PFSK-1 (cell line): Measurements from ENCODE around the gene MEF2C.

Experiments
- FOXP2 ChIP-seq: optimal IDR thresholded peaks from 2 replicates; pipeline ENCODE3; 2011; ENCODE audit warnings: borderline replicate concordance, control low read depth, inconsistent platforms; ENCODE audit not compliant: insufficient read depth; ENCODE audit errors: extremely low read length, extremely low read depth
- POLR2AphosphoS5 ChIP-seq: IDR thresholded peaks from 2 replicates; pipeline ENCODE4 v1.6.1; 2012; ENCODE audit warnings: low read depth, mild to moderate bottlenecking, control low read depth, low read length, moderate library complexity
- REST ChIP-seq, 2 experiments: IDR thresholded peaks; 2 replicates each; pipeline versions ENCODE4 v1.6.1 to v1.8.0; 2011 to 2012; ENCODE audit warnings: low read depth in 2 of 2, low read length in 2 of 2, control low read depth in 1 of 2, inconsistent platforms in 1 of 2, mild to moderate bottlenecking in 1 of 2, moderate library complexity in 1 of 2; ENCODE audit not compliant: insufficient read depth in 1 of 2
- SIN3A ChIP-seq: IDR thresholded peaks from 2 replicates; pipeline ENCODE4 v1.6.1; 2012; ENCODE audit warnings: mild to moderate bottlenecking, low read length, moderate library complexity, borderline replicate concordance; ENCODE audit not compliant: insufficient read depth
- TAF1 ChIP-seq: IDR thresholded peaks from 2 replicates; pipeline ENCODE4 v1.6.1; 2012; ENCODE audit warnings: low read length, control low read depth, borderline replicate concordance; ENCODE audit not compliant: insufficient read depth

Gene MEF2C

GRCh38 chr5:88673253-88674105, 209.5 kb downstream of the MEF2C start:
- TF ChIP-seq REST (IDR thresholded peaks at IDR 0.05; ENCODE audit: insufficient read depth in 1 of 2, low read depth in 2 of 2, low read length in 2 of 2) (no peak), SIN3A (no peak), POLR2AphosphoS5 (no peak), TAF1 (no peak), FOXP2 (no peak)

GRCh38 chr5:88672644-88673252, 210.2 kb downstream of the MEF2C start:
- TF ChIP-seq FOXP2, result no peak
- no peak for TF ChIP-seq POLR2AphosphoS5

DNA sequence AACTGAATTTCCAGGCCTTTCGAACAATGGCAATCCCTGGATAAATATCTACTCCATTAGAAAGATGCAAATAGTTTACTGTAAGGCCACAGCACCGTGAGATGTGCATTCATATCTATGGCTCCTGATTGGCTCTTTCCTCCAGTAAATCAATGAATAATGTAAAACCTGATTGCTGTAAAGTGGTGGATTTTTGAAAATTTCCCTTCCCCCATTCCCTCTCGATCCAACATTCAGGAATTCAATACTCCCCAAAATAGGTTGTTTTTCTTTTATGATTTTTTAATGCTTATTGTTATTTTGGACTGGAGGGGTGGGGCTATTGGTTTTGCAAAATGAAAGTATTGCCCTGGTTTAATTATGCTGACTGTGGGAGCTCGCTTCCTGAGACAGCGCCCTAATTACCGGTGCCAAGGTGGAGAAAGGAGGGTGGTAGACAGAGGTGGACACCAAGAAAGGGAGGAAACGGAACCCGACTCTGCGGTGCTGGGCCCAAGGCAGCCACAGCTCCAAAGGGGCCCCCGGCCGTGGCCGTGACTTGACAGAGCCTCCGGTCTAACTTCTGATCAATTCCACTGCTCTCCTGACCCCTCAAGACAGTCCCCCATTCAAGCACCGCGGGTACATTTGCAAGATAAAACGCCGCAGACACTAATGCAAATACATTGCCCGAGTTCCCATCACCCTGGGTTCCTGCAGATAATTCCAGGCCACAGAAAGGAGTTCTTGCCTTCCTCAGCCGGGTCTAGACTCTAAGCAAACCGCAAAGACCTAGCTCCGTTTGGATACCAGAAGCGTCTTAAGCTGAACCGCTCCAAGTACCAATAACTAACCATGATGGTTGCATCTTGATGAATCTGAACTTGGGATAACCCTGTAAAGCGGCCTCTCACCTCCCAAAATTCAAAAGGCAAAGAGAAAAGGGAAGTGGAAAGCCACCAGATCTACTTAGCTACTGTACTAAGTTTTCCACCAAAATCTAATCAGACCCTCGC, 211.2 kb downstream of the MEF2C start:
- no peak for TF ChIP-seq SIN3A
- no peak for TF ChIP-seq REST (IDR thresholded peaks at IDR 0.05; ENCODE audit: insufficient read depth in 1 of 2, low read depth in 2 of 2, low read length in 2 of 2)

DNA sequence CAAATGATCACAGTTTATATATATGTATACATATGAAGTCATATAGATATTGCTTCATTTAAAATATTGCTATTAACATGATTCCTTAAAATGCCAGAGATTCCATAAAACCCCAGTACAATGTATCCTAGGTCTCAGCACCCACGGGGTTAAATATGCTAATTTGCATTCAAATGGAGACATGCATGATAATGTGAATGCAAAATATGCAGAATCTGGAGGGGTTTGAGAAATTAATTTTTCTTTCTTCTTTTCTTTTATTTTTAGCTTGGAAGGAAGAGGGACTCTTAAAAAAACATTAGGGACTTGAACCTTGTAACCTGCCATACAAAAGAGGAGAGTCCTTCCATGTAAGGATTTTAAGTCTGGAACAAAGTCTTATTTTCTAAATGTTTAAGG, 211.9 kb downstream of the MEF2C start:
- TF ChIP-seq TAF1, result no peak
- TF ChIP-seq POLR2AphosphoS5, result no peak
- no peak for TF ChIP-seq SIN3A
- no peak for TF ChIP-seq FOXP2
- no peak for TF ChIP-seq REST (IDR thresholded peaks at IDR 0.05; ENCODE audit: insufficient read depth in 1 of 2, low read depth in 2 of 2, low read length in 2 of 2)

DNA sequence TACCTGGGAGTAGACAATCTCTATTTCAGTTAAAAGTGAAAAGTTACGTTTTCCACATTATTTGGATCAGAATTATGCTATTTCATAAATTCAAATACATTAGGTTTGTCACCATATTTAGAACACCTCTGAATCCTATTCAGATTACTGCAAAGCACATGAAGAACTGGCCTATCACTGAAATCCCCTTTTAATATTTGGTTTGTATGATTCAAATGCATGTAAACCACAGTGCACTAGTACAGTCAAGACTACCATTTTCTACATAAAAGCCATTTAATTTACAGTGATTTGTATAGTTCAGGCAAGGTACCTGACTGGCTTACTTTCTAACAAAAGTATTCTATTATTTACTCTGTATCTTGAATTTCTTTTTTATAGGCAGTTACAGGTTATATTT, 212.5 kb downstream of the MEF2C start:
- TF ChIP-seq POLR2AphosphoS5, result no peak
